ENCODE results near the gene NADSYN1.

DNA sequence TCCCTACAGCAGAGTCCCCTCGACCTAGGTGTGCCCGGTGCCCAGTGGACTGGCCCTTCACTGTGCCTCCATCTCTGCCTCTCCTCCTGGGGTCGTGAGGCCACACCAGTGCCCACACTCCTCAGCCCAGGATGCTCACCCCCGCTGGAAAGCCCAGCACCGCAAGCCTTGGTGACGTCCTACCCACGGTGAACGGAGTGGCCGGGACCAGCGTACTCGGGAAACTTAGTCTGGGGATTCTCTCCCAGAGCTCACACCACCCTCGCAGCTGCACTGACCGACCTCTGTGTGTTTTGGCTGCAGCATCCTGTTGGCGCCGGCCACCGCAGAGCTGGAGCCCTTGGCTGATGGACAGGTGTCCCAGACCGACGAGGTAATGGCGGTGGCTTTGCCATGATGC, 38.5 kb downstream of the NADSYN1 start:
- TF ChIP-seq, protein P1, sequence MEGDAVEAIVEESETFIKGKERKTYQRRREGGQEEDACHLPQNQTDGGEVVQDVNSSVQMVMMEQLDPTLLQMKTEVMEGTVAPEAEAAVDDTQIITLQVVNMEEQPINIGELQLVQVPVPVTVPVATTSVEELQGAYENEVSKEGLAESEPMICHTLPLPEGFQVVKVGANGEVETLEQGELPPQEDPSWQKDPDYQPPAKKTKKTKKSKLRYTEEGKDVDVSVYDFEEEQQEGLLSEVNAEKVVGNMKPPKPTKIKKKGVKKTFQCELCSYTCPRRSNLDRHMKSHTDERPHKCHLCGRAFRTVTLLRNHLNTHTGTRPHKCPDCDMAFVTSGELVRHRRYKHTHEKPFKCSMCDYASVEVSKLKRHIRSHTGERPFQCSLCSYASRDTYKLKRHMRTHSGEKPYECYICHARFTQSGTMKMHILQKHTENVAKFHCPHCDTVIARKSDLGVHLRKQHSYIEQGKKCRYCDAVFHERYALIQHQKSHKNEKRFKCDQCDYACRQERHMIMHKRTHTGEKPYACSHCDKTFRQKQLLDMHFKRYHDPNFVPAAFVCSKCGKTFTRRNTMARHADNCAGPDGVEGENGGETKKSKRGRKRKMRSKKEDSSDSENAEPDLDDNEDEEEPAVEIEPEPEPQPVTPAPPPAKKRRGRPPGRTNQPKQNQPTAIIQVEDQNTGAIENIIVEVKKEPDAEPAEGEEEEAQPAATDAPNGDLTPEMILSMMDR (IDR thresholded peaks at IDR 0.05; ENCODE audit: poor library complexity, severe bottlenecking): no peak
- TF ChIP-seq POLR2AphosphoS5 (IDR thresholded peaks at IDR 0.05): no peak
